ENCODE results near the gene LZTFL1.

DNA sequence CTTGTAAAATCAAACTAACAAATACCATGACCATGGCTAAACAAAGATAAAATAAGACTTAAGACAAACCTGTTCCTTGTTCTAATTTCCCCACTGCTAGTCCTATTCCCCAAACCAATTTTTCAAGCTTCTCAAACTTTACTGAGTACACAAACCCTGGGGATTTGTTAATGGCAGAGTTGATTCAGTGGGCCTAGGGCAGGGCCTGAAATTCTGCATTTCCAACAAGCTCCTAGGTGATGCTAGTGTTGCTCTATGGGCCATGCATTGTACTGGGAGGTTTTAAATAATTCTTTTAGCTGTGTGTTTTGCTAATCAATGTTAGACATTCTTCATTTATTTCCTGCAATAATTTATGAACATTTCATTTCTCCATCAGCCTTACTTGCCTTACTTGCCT is 31.1 kb upstream of the LZTFL1 start:
- TF ChIP-seq, protein P1, sequence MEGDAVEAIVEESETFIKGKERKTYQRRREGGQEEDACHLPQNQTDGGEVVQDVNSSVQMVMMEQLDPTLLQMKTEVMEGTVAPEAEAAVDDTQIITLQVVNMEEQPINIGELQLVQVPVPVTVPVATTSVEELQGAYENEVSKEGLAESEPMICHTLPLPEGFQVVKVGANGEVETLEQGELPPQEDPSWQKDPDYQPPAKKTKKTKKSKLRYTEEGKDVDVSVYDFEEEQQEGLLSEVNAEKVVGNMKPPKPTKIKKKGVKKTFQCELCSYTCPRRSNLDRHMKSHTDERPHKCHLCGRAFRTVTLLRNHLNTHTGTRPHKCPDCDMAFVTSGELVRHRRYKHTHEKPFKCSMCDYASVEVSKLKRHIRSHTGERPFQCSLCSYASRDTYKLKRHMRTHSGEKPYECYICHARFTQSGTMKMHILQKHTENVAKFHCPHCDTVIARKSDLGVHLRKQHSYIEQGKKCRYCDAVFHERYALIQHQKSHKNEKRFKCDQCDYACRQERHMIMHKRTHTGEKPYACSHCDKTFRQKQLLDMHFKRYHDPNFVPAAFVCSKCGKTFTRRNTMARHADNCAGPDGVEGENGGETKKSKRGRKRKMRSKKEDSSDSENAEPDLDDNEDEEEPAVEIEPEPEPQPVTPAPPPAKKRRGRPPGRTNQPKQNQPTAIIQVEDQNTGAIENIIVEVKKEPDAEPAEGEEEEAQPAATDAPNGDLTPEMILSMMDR (IDR thresholded peaks at IDR 0.05; ENCODE audit: insufficient read depth, low read length, poor library complexity, severe bottlenecking) = no peak
- TF ChIP-seq EZH2phosphoT487 (conservative IDR thresholded peaks at IDR 0.05; ENCODE audit: low read length) = no peak

Measured in SU-DHL-6 (cell line).